HEK293 (cell line): ENCODE measurements around the gene ADIG.

Experiments
- CTCF ChIA-PET: fragments of 350-600 bp; formaldehyde crosslinking; extraction: SDS; loops from one replicate; lab custom pipeline; 2021; ENCODE audit warnings: antibody characterized with exemption; lab: Yijun Ruan, JAX
- POLR2A ChIA-PET: fragments of 300-600 bp; formaldehyde crosslinking; extraction: SDS; loops from one replicate; lab custom pipeline; 2020; ENCODE audit warnings: antibody characterized with exemption, inconsistent platforms; lab: Yijun Ruan, JAX
- H3K27ac ChIP-seq: fragments of 200-500 bp; sonication (Bioruptor generic); 2 replicates; pipeline ENCODE4 v1.5.1; 2014; ENCODE audit warnings: low read depth, low read length, control low read depth, inconsistent platforms; ENCODE audit errors: extremely low read depth
- H3K36me3 ChIP-seq, 2 experiments: fragments of 200-500 bp in 1 of 2; sonication (Bioruptor generic) in 1 of 2; 1 replicate in 1 of 2; 2 replicates in 1 of 2; pipeline ENCODE4 v1.5.1; 2014 to 2017; ENCODE audit warnings: inconsistent platforms in 2 of 2, low read length in 2 of 2; ENCODE audit not compliant: control insufficient read depth in 2 of 2, insufficient read depth in 1 of 2
- H3K4me1 ChIP-seq: fragments of 200-500 bp; sonication (Bioruptor generic); 2 replicates; pipeline ENCODE4 v1.5.1; 2014; ENCODE audit warnings: mild to moderate bottlenecking, low read length, inconsistent platforms; ENCODE audit not compliant: control insufficient read depth, insufficient read depth
- H3K4me3 ChIP-seq: 2 replicates; pipeline ENCODE4 v1.5.1; 2011; ENCODE audit warnings: low read depth, mild to moderate bottlenecking, control low read depth, low read length, moderate library complexity
- H3K9me3 ChIP-seq: fragments of 200-500 bp; sonication (Bioruptor generic); 2 replicates; pipeline ENCODE4 v1.5.1; 2014; ENCODE audit warnings: low read depth, low read length, inconsistent platforms; ENCODE audit not compliant: control insufficient read depth, insufficient read depth
- GFI1B ChIP-seq: fragments of 450-650 bp; formaldehyde crosslinking; IDR thresholded peaks from 2 replicates; pipeline ENCODE4 v1.5.1; 2016; ENCODE audit warnings: missing biosample characterization, missing genetic modification characterization
- HOXA7 ChIP-seq: sonication (generic); formaldehyde crosslinking; IDR thresholded peaks from 2 replicates; pipeline ENCODE4 v1.8.1; 2022; ENCODE audit warnings: missing genetic modification reagents, borderline replicate concordance
- IKZF3 ChIP-seq: fragments of 450-650 bp; IDR thresholded peaks from 2 replicates; pipeline ENCODE4 v1.5.0; 2018; ENCODE audit warnings: missing biosample characterization, mild to moderate bottlenecking, missing genetic modification characterization, moderate library complexity
- KLF10 ChIP-seq: fragments of 450-650 bp; IDR thresholded peaks from 2 replicates; pipeline ENCODE4 v1.5.1; 2018; ENCODE audit warnings: missing biosample characterization, mild to moderate bottlenecking, missing genetic modification characterization
- KLF9 ChIP-seq: fragments of 450-650 bp; formaldehyde crosslinking; IDR thresholded peaks from 2 replicates; pipeline ENCODE4 v1.5.1; 2016; ENCODE audit warnings: missing biosample characterization, missing genetic modification characterization, low read depth
- REPIN1 ChIP-seq: fragments of 450-650 bp; formaldehyde crosslinking; IDR thresholded peaks from 2 replicates; pipeline ENCODE4 v1.5.1; 2017; ENCODE audit warnings: missing biosample characterization, missing genetic modification characterization, low read depth
- SP3 ChIP-seq: fragments of 450-650 bp; formaldehyde crosslinking; IDR thresholded peaks from 2 replicates; pipeline ENCODE4 v1.5.1; 2016; ENCODE audit warnings: missing biosample characterization, missing genetic modification characterization
- YY1 ChIP-seq: fragments of 450-650 bp; formaldehyde crosslinking; IDR thresholded peaks from 2 replicates; pipeline ENCODE4 v1.5.1; 2018; ENCODE audit warnings: missing biosample characterization, missing genetic modification characterization
- ZBTB17 ChIP-seq: fragments of 450-650 bp; formaldehyde crosslinking; IDR thresholded peaks from 2 replicates; pipeline ENCODE4 v1.5.1; 2016; ENCODE audit warnings: missing biosample characterization, missing genetic modification characterization
- ZNF114 ChIP-seq: fragments of 450-650 bp; formaldehyde crosslinking; IDR thresholded peaks from 2 replicates; pipeline ENCODE4 v1.5.0; 2017; ENCODE audit warnings: missing biosample characterization, missing genetic modification characterization
- ZNF133 ChIP-seq: fragments of 450-650 bp; formaldehyde crosslinking; IDR thresholded peaks from 2 replicates; pipeline ENCODE4 v1.5.1; 2016; ENCODE audit warnings: missing biosample characterization, missing genetic modification characterization
- ZNF146 ChIP-seq: fragments of 450-650 bp; formaldehyde crosslinking; IDR thresholded peaks from 2 replicates; pipeline ENCODE4 v1.5.1; 2016; ENCODE audit warnings: missing biosample characterization, missing genetic modification characterization
- ZNF155 ChIP-seq: fragments of 450-650 bp; formaldehyde crosslinking; IDR thresholded peaks from 2 replicates; pipeline ENCODE4 v1.5.1; 2016; ENCODE audit warnings: missing biosample characterization, missing genetic modification characterization
- ZNF211 ChIP-seq: fragments of 450-650 bp; formaldehyde crosslinking; IDR thresholded peaks from 2 replicates; pipeline ENCODE4 v1.5.1; 2016; ENCODE audit warnings: low read depth, missing biosample characterization, missing genetic modification characterization
- ZNF223 ChIP-seq: fragments of 450-650 bp; formaldehyde crosslinking; IDR thresholded peaks from 2 replicates; pipeline ENCODE4 v1.5.1; 2016; ENCODE audit warnings: missing biosample characterization, missing genetic modification characterization
- ZNF23 ChIP-seq: fragments of 450-650 bp; formaldehyde crosslinking; IDR thresholded peaks from 2 replicates; pipeline ENCODE4 v1.5.1; 2016; ENCODE audit warnings: missing biosample characterization, missing genetic modification characterization, borderline replicate concordance
- ZNF37A ChIP-seq: fragments of 450-650 bp; IDR thresholded peaks from 2 replicates; pipeline ENCODE4 v1.5.1; 2018; ENCODE audit warnings: missing biosample characterization, missing genetic modification characterization
- ZNF404 ChIP-seq: fragments of 450-650 bp; formaldehyde crosslinking; IDR thresholded peaks from 2 replicates; pipeline ENCODE4 v1.5.1; 2017; ENCODE audit warnings: missing biosample characterization, missing genetic modification characterization
- ZNF48 ChIP-seq: fragments of 450-650 bp; formaldehyde crosslinking; IDR thresholded peaks from 2 replicates; pipeline ENCODE4 v1.5.1; 2016; ENCODE audit warnings: missing biosample characterization, missing genetic modification characterization
- ZNF501 ChIP-seq: fragments of 450-650 bp; formaldehyde crosslinking; IDR thresholded peaks from 2 replicates; pipeline ENCODE4 v1.5.1; 2016; ENCODE audit warnings: missing biosample characterization, missing genetic modification characterization
- ZNF510 ChIP-seq: fragments of 450-650 bp; formaldehyde crosslinking; IDR thresholded peaks from 2 replicates; pipeline ENCODE4 v1.5.1; 2018; ENCODE audit warnings: mild to moderate bottlenecking, missing genetic modification characterization, missing biosample characterization; ENCODE audit not compliant: insufficient replicate concordance
- ZNF555 ChIP-seq: fragments of 450-650 bp; formaldehyde crosslinking; conservative IDR thresholded peaks from 2 replicates; pipeline ENCODE4 v1.5.1; 2017; ENCODE audit warnings: missing biosample characterization, mild to moderate bottlenecking, missing genetic modification characterization, inconsistent platforms
- ZNF610 ChIP-seq: fragments of 450-650 bp; formaldehyde crosslinking; IDR thresholded peaks from 2 replicates; pipeline ENCODE4 v1.5.1; 2016; ENCODE audit warnings: missing biosample characterization, missing genetic modification characterization, borderline replicate concordance
- ZNF792 ChIP-seq: fragments of 450-650 bp; formaldehyde crosslinking; IDR thresholded peaks from 2 replicates; pipeline ENCODE4 v1.5.1; 2016; ENCODE audit warnings: missing biosample characterization, missing genetic modification characterization
- ZNF837 ChIP-seq: fragments of 450-650 bp; formaldehyde crosslinking; IDR thresholded peaks from 2 replicates; pipeline ENCODE4 v1.5.1; 2016; ENCODE audit warnings: missing biosample characterization, missing genetic modification characterization
- ZSCAN16 ChIP-seq: fragments of 450-650 bp; formaldehyde crosslinking; IDR thresholded peaks from 2 replicates; pipeline ENCODE4 v1.5.1; 2016; ENCODE audit warnings: missing biosample characterization, missing genetic modification characterization
- TF ChIP-seq, protein P1 (sequence below): fragments of 450-650 bp; formaldehyde crosslinking; IDR thresholded peaks from 2 replicates; pipeline ENCODE4 v1.5.1; 2016; ENCODE audit warnings: missing biosample characterization, missing genetic modification characterization, borderline replicate concordance
- TF ChIP-seq, protein P2 (sequence below): fragments of 450-650 bp; formaldehyde crosslinking; IDR thresholded peaks from 2 replicates; pipeline ENCODE4; 2016; ENCODE audit warnings: missing biosample characterization, missing genetic modification characterization
- TF ChIP-seq, protein P3 (sequence below): fragments of 450-650 bp; formaldehyde crosslinking; IDR thresholded peaks from 2 replicates; pipeline ENCODE4 v1.5.1; 2016; ENCODE audit warnings: missing biosample characterization, missing genetic modification characterization

ADIG gene

DNA sequence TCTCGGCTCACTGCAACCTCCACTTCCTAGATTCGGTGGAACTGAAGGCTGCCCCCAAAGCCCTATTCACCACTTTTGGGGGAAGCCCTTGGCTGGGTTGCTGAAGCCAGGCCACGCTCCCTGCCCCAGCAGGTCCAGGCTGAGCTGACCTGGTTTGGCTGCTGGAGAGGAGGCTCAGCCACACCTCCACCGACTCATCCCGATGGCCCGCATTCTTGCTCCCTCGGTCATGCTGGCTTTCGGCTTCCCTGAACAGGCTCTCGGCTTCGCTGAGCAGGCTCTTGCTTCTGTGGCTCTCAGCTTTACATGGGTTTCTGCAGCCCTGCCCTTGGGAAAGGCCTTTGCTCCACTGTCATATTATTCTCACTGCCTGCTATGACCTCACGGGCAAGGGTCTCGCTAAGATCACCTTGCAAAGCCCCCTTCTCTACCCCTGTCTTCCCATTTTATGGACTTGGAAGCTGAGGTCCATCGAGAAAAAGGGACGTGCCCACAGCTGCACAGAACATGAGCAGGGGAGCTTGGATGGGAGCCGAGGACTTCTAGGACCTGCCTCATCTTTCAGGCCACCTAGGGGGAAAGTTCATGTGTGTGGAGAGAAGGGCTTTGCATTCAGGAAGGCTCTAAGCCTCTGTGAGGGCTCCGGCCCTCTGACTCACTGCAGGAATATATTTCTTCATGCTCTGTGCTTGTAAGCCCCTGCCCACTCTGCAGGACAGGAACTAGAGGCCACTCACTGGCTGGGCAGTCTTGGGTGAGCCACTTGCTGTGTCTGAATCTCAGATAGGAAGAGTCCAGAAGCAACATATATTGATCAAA, 36.2 kb downstream of the ADIG start:
- CTCF ChIA-PET: interaction anchor here (0.6 to 2.6 kb wide), 3 partner anchors 16 to 168 kb away, joined by 4 to 6 read pairs (median 6); no protein-coding TSS in a partner anchor
- H3K27ac ChIP-seq: no peak overlapping the region
- POLR2A ChIA-PET: no interaction called here
- no peaks in the 10 kb centered on the region for H3K4me1 ChIP-seq
- no peak for TF ChIP-seq IKZF3 (tag by site-specific recombination)
- TF ChIP-seq, all 188 proteins: peak for 0
- H3K4me3 ChIP-seq: no peak overlapping the region
- no peaks in the 10 kb centered on the region for H3K9me3 ChIP-seq
- H3K36me3 ChIP-seq: no peaks in the 10 kb centered on the region

DNA sequence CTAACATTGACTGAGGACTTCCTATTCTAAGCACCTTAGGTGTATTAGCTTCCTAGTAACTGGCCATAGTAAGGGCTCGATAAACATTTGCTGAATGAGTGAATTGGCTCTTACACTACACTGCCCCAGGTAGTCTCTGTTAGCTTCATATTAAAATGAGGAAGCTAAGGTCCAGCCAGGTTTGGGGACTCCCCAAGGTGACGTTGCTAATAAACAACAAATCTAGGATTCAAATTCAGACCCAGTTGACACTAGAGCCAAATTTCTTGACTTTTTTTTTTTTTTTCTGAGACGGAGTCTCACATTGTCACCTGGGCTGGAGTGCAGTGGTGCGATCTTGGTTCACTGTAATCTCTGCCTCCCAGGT, 36.8 kb downstream of the ADIG start:
- ChIA-PET POLR2A (no interaction called here), CTCF (interaction anchor here (0.6 to 2.6 kb wide), 3 partner anchors 15 to 167 kb away, joined by 4 to 6 read pairs (median 6); no protein-coding TSS in a partner anchor)
- H3K36me3 ChIP-seq: no peaks in the 10 kb centered on the region
- TF ChIP-seq ZNF155 (tag by site-specific recombination) (no peak), ZNF114 (tag by site-specific recombination) (no peak), ZSCAN16 (tag by site-specific recombination) (no peak), ZNF48 (tag by site-specific recombination) (no peak), YY1 (tag by site-specific recombination) (no peak), ZNF510 (no peak), ZBTB17 (tag by site-specific recombination) (no peak), SP3 (tag by site-specific recombination) (no peak), ZNF555 (tag by site-specific recombination) (no peak), ZNF501 (no peak), KLF10 (tag by site-specific recombination) (no peak), ZNF37A (no peak), ZNF23 (tag by site-specific recombination) (no peak), HOXA7 (no peak), ZNF211 (no peak), ZNF146 (tag by site-specific recombination) (no peak), ZNF792 (tag by site-specific recombination) (no peak), ZNF133 (tag by site-specific recombination) (no peak), KLF9 (tag by site-specific recombination) (no peak)
- TF ChIP-seq, protein P1, sequence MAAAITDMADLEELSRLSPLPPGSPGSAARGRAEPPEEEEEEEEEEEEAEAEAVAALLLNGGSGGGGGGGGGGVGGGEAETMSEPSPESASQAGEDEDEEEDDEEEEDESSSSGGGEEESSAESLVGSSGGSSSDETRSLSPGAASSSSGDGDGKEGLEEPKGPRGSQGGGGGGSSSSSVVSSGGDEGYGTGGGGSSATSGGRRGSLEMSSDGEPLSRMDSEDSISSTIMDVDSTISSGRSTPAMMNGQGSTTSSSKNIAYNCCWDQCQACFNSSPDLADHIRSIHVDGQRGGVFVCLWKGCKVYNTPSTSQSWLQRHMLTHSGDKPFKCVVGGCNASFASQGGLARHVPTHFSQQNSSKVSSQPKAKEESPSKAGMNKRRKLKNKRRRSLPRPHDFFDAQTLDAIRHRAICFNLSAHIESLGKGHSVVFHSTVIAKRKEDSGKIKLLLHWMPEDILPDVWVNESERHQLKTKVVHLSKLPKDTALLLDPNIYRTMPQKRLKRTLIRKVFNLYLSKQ (tag by site-specific recombination): no peak
- no peaks in the 10 kb centered on the region for H3K4me1 ChIP-seq
- H3K4me3 ChIP-seq: no peak overlapping the region
- no peak overlapping the region for H3K27ac ChIP-seq
- H3K9me3 ChIP-seq: no peaks in the 10 kb centered on the region

DNA sequence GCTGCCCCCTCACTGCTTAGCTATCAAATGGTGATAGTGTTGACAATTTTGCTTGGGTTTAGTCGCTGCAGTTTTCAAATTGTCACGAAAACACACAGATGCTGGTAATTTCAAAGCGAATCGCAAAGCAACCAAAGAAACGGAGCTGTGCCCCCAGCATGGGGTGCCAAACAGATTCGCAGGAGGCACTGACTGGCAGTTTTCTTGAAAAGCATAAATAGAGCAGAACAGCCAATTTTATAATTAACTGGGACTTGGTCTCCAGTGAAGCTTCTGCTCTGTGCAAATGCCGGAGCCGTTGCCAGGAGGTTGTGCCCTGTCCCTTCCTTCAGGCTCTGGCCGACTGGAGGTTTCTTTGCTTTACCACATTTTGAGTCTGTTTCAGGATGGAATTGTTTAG, 39.4 kb downstream of the ADIG start:
- ChIA-PET CTCF (interaction anchor here (0.6 to 1.2 kb wide), 2 partner anchors 52 to 240 kb away, joined by 3 read pairs; no protein-coding TSS in a partner anchor), POLR2A (no interaction called here)
- H3K36me3 ChIP-seq: no peaks in the 10 kb centered on the region
- no peaks in the 10 kb centered on the region for H3K9me3 ChIP-seq
- no peak overlapping the region for H3K4me3 ChIP-seq
- no peaks in the 10 kb centered on the region for H3K4me1 ChIP-seq
- H3K27ac ChIP-seq: no peak overlapping the region
- TF ChIP-seq ZNF223 (tag by site-specific recombination) (no peak), ZNF837 (tag by site-specific recombination) (no peak), ZNF610 (no peak), REPIN1 (tag by site-specific recombination) (no peak), ZNF404 (tag by site-specific recombination) (no peak), GFI1B (tag by site-specific recombination) (no peak)
- TF ChIP-seq, protein P2, sequence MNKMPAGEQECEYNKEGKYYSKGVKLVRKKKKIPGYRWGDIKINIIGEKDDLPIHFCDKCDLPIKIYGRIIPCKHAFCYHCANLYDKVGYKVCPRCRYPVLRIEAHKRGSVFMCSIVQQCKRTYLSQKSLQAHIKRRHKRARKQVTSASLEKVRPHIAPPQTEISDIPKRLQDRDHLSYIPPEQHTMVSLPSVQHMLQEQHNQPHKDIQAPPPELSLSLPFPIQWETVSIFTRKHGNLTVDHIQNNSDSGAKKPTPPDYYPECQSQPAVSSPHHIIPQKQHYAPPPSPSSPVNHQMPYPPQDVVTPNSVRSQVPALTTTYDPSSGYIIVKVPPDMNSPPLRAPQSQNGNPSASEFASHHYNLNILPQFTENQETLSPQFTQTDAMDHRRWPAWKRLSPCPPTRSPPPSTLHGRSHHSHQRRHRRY (tag by site-specific recombination): no peak
- TF ChIP-seq, protein P3, sequence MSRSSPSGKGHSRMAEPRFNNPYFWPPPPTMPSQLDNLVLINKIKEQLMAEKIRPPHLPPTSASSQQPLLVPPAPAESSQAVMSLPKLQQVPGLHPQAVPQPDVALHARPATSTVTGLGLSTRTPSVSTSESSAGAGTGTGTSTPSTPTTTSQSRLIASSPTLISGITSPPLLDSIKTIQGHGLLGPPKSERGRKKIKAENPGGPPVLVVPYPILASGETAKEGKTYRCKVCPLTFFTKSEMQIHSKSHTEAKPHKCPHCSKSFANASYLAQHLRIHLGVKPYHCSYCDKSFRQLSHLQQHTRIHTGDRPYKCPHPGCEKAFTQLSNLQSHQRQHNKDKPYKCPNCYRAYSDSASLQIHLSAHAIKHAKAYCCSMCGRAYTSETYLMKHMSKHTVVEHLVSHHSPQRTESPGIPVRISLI (tag by site-specific recombination): no peak
